Raji (cell line): ENCODE results near the gene MMD2.

ENCODE experiments used
- POLR2A ChIP-seq: IDR thresholded peaks from 2 replicates; pipeline ENCODE4 v1.6.1; 2011; ENCODE audit warnings: low read depth, low read length, control low read depth; ENCODE audit not compliant: insufficient read depth

Gene MMD2

DNA sequence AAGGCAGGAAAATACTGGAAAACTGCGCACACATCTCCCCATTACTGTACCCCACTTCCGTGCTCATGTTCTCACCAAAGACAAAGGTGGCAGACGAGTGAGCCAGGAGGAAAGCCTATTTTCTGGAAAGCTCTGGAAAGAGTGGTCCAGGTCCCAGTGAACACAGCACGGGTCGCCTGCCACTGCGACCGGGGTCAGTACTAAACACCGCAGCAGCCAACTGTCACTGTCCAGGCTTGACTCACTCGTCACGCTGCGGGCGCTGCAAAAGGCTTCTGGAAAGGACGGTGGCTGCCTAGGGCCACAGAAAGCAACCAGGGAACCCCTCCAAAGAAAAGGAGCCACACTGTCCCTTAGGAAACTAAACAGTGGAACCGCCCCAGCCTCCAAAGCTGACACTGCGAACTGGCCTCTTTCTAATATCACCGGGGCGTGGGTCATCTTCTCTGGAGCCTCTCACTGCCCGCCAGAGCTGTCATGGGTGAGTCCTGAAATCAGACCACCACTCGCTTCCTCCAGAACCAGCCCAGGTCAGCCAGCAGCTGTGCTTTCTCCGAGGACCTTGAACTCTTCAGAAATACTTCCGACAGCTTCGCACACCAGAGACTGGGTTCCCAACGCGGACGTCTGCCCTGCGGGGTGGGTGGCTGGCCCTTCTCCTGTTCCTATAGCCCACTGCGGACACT is 79.4 kb downstream of the MMD2 start:
- TF ChIP-seq POLR2A: no peak

DNA sequence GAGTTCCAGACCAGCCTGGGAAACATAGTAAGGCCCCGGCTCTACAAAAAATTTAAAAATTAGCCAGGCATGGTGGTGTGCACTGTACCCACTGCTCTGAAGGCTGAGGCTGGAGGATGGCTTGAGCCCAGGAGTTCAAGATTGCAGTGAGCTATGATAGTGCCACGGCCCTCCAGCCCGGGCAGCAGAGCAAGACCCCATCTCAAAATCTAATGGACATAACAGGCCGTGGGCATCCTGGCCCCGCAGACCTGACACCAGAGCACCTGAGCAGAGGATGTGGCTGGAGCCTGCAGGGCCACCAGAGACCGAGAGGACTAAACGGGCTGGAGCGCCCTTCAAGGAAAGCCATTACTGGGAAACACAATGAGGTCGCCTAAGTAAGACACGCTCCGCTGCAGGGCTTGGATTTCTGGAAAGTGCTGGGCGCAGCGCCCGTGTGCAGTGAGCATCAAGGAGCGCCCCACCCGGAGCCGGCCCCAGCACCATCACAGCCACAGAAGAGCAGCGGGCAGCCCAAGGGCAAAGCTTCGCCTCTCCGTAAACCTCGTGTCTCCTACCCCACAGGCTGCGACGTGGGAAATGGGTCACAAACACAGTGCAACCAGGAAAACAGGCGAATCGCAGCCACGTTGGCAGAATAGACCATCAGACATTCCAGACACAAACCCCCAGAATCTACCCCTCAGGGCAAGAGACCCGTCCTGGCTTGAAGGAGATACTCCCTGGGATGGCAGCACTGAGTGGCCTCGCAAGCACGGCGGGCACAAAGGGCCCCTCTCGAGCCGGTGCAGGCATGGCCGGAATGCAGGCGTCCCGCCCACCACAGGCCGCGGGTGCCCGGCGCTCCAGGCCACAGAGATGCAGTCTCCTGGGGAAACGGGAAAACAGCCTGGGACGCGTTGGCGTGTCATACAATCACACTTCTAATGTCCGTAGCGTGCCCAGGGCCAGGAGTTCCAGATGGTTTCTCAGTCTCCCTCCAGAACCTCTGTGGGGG is 80.4 kb downstream of the MMD2 start:
- no peak for TF ChIP-seq POLR2A

DNA sequence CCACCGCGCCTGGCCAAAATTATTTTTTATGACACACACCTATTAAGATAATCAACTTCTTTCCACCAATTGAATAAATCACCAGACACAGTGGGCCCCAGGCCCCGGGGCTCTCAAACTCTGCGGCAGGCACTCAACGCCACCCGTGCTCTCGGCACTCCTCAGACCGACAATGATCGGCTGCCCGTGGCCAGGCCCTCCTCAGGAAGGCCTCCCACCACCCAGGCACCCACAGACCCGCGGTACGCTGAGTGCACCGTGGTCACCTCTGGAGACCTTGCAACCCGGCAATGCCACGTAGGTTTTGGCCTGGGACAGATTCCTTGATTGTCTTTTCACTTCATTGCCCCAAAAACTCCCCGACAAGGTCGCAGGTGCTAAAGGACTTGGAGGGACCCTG is 82.4 kb downstream of the MMD2 start:
- no peak for TF ChIP-seq POLR2A

DNA sequence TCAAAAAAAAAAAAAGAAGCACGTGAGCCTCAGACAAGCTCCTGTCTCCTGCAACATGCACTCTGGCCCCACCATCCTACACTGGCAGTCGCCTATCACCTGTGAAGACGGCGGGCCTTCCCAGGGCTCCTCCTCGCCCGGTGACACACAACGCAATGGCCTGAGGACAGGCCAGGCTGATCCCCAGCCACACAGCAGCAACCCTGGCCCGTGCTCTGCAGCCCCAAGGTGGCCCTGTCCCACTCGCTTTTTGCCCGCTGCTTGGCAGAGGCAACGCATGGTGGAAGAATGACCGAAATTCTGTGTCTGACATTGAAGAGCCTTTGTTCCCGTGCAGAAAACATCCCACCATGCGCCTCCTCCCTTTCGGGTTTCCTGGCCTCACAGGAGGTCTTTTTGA is 83.6 kb downstream of the MMD2 start:
- TF ChIP-seq POLR2A: no peak

DNA sequence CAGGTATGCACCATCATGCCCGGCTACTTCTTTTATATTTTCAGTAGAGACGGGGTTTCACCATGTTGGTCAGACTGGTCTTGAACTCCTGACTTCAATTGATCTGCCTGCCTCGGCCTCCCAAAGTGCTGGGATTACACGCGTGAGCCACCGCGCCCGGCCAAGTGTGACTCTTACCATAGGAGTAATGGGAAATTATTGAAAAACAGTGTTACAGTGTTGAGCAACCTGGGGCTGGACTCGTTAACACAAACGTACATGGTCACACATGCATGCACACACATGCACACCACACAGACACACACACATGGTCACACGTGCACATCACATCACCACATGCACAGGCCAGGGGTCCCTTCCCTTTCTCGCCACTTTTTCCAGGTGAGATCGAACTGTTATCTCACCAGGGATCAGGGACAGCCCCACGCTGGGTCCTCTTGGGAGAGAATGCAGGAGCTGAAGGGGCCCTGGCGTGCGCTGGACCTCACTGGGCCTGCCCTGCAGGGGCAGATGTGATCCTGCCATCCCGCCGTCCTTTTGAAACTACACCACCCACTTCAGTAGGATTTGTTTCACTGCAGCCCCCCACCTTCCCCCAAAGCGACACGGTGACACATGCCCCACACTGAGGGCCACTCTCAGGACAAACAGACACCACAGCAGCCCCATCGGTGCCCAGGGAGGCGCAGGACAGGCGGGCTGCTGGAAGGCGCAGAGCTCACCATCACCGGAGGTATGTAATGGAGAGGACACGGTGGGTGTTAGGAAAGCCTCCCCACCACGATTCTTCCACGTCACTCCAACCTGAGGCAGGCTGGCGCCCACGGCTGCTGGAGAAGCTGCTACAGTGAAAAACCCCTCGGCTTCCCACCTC is 85.7 kb downstream of the MMD2 start:
- TF ChIP-seq POLR2A: no peak

DNA sequence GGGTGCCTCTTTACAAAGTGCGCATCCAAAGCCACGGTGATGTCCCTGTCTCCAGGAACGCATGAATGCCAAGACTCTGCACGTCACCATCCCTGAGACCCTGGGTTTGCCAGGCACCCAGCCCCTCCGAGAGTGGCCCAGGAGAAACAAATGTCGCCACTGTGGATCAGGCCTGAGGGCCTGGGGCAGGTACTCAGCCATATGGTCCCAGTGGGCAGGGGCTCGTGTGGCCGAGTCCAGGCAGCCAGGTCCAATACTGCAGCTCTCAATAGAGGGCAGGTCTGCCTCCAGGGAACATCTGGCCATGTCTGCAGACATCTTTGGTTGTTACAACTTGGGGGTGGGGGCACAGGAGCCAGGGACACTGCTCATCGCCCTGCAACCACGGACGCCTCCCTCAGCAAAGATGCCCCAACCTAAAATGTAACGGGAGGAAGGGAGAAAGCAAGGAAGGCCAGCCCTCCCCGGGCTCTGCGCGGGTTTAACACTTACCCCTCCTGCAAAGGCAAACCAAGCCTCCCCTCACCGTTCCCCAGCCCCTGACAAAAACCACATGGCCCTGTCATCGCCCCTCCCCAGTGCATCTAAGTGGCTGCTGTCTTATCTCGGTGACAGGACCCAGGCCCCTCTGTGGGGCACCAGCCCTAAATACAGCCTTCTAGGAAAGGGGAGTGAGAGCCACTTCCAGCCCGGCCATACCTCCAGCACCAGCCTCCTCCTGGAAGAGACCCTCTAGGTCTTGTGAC is 86.9 kb downstream of the MMD2 start:
- TF ChIP-seq POLR2A: no peak

DNA sequence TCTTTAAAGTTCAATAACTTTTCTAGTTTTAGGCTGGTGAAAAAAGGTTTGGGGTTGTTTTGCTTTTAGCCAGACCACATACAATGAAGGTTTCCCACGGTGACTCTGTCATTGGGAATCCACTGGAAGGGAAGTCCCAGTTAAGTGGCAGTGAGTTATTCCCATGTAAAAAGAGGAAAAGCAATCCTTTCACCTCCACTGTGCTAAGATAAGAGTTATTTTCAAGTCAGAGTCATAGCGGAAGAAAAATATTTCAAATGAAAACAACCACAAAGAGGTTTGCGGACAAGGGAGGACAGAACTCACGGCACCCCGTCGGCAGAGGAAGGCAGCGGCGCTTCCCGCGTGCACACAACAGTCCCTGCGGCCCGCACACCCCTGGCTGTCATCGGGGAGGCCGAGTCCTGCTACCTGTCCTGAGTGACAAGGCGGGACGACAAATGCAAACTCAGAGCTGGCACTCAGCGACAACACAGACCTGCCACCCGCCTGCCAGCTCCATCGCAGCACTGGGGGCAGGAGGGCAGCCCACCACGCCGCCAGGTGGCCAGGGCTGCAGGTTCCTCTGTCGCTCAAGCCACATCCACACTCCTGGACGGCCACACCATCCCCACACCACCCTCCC is 87.8 kb downstream of the MMD2 start:
- TF ChIP-seq POLR2A: no peak

DNA sequence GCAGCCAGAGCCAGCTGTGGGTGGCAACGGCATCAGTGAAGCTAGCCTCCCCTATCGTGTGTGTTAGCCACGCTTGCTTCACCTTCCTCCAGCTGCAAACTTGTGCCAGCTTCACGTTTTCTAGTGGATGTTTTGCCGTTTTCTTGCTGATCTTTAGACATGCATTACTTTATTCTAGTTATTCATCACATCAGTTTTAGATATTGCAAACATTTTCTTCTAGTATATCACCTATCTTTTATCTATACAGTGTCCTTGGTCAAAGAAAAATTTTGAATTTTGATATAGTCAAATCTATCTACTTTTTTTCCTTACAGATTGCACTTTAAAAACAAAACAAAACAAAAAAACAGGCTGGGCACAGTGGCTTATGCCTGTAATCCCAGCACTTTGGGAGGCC is 90.5 kb downstream of the MMD2 start:
- TF ChIP-seq POLR2A: no peak

DNA sequence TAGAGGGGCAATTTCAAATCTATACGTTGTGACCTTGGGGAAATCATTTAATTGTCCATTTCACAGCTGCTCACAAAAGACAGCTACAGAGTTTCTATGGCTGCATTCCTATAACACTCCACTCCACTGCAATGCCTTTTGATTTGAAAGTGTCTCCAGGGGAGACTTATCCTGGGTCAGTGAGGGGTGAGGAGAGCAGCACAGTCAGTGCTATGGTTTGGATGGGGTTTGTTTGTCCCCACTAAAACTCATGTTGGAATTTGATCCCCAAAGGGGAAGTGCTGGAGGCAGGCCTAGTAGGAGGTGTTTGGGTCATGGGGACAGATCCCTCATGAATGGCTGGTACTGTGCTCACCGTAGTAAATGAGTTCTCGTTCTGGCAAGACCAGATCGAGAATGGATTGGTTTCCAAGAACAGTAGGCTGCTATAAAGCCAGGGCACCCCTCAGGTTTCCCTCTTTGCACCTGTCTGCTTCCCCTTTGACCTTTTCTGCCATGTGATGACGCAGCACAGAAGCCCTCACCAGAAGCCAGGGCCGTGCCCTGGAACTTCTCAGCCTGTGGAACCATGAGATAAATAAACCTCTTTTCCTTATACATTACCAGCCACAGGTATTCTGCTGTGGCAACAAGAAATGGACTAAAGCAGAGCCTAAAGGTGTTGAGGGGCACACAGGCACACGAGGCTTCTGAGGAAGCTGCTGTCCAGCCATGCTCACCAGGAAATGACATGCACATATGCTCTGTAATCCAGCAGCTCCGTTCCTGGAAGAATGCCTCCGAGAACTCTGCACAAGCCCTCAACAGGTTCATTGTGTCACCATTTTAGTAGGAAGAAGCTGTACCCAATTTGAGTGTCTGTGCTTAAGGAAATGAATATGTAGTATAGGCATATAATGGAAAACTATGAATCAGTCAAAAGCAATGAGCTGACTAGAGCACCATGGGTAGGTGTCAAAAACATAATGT is 92.2 kb downstream of the MMD2 start:
- TF ChIP-seq POLR2A: no peak

DNA sequence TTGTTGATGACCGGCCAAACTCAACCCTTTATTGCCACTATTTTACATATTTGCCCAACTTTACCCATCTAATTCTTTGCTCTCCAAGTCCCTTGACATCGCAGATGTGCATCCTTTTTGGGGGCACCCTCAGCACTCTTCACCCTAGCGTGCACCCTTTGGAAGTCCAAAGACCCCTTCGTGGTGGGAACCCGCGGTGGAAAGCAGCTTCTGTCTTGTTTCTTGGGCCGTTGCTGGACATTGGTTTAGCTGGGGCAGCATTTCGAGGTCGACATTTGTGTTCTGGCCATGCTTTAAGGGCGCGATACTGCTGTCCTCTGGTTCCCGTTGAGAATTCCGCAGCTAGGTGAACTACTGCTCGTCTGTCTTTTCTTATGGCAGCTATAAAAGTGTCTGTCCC is 96.8 kb downstream of the MMD2 start:
- TF ChIP-seq POLR2A: no peak

DNA sequence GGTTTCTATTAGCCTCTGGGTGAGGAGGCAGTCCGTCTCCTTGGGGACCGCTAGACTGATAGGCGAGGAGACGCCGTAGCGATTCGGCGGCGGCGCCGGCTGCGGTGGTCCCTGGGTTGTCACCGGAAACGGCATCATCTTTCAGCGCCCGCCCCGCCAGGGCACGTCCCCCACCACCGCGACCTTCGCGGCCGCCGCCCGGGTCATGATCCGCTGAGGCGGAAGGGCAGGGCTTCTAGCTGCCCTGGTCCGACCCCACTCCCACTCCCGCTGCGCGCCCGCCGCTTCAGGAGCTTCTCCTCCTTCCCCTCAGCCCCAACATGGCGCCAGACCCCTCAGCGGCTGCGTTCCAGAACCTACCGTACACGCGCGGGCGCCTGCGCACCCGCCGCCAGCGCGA is 97.3 kb downstream of the MMD2 start, which contains the start of gene PAPOLB:
Gene PAPOLB (minus strand): TSS at position 358 of the 400 bp plus-strand sequence. CDS start 220 bp downstream, at position 138.
- TF ChIP-seq POLR2A: no peak

DNA sequence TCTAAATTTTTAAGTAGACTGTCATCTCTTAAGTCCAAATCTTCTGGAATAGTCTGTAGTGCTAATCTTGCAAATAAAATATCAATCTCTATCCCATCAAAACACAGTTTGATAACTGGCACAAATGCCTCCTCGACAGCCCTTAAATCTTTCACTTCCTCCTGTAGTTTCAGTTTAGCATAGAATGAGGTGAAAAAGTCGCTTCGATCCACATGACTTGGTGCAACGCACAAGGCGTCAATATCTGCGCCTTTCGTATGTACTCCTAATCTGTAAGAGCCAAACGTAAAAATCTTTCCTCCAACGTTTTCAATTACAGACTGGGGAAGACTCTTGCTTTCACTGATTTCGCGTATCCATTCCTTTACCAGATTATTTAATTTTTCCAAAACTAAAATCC is 97.8 kb downstream of the MMD2 start:
- TF ChIP-seq POLR2A: no peak

DNA sequence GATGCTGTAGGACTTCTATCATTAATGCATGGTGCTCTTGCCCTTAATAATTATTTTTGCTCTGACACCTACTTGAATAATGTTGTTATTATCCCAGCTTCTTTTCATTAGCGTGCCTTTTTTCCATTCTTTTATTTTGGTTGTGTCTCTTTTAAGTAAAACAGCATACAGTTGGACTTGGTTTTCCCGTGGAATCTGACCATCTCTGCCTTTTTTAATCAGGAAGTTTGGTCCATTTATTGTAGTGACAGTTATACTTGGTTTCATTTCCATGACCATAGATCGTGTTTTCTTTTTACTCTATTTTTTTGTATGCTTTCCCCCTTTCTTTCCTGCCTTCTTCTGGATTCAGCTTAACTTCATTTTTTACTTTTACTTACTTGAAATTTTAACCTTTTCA is 101.8 kb downstream of the MMD2 start:
- TF ChIP-seq POLR2A: no peak
